ENCODE measurements around the gene ZSWIM3. TPM values are rescaled to one million over a fixed set of nuclear protein-coding genes. Genes with fewer than 3 reads are reported as not detected.

ZSWIM3 gene
- total and polyA plus RNA-seq, 2 of the 13 experiments (the other 11 are each of a cell fraction or from before 2014, with no cell fraction given) = 5.2 to 5.8 TPM

- TF ChIP-seq ZBTB37 (CRISPR knock-in tag; IDR thresholded peaks at IDR 0.05) (peak; percentile 26), ZNF772 (CRISPR knock-in tag; IDR thresholded peaks at IDR 0.05) (peak; percentile 100), REPIN1 (CRISPR knock-in tag; IDR thresholded peaks at IDR 0.05; ENCODE audit: borderline replicate concordance, low read depth) (peak; percentile 100), NFYC (CRISPR knock-in tag; IDR thresholded peaks at IDR 0.05) (peak; percentile 72), SMC3 (IDR thresholded peaks at IDR 0.05; ENCODE audit: low read length) (no peak), ZSCAN12 (CRISPR knock-in tag; IDR thresholded peaks at IDR 0.05) (peak; percentile 93), TOPORS (CRISPR knock-in tag; IDR thresholded peaks at IDR 0.05) (peak; percentile 99), PCBP2 (optimal IDR thresholded peaks at IDR 0.05; ENCODE audit: low read depth, low read length, poor library complexity, severe bottlenecking) (no peak), GABPA (IDR thresholded peaks at IDR 0.05; ENCODE audit: low read depth, low read length) (no peak), GABPA (CRISPR knock-in tag; IDR thresholded peaks at IDR 0.05; ENCODE audit: low read depth) (peak; percentile 70), ZFP36L1 (CRISPR knock-in tag; IDR thresholded peaks at IDR 0.05) (peak; percentile 99), ZNF484 (CRISPR knock-in tag; IDR thresholded peaks at IDR 0.05; ENCODE audit: borderline replicate concordance, low read depth) (0 out of 2 replicates have a peak, but pooled peaks have one; percentile 51), HBP1 (CRISPR knock-in tag; IDR thresholded peaks at IDR 0.05; ENCODE audit: low read depth) (peak; percentile 99), HMGXB3 (CRISPR knock-in tag; IDR thresholded peaks at IDR 0.05; ENCODE audit: borderline replicate concordance) (peak; percentile 97), NFAT5 (CRISPR knock-in tag; IDR thresholded peaks at IDR 0.05) (peak; percentile 98), HOXA5 (CRISPR knock-in tag; IDR thresholded peaks at IDR 0.05) (peak; percentile 98)
Measured at GRCh38 chr20:45890985-45891983, 33.9 kb downstream of the ZSWIM3 start, which contains the start of the genes CTSA and NEURL2 (continued).

Data from HepG2 (cell line).